Sigmoid colon (tissue), 7 donors: ENCODE results near the gene CAPN12. TPM values are rescaled to one million over a fixed set of nuclear protein-coding genes. Genes with fewer than 3 reads are reported as not detected.
"Not testable (repeated sequence)": the region's sequence is repeated elsewhere in the genome, so short reads cannot be mapped to it uniquely, and the experiment has no call there.

ENCODE experiments used
- DNase-seq: peaks from one replicate; pipeline ENCODE4 v3.0.0-alpha.2; 2019
- H3K27ac ChIP-seq, 4 donors: fragments of 200-600 bp; sonication (generic); one replicate each; pipeline ENCODE4 v1.5.1; 2016 to 2019; ENCODE audit warnings: mild to moderate bottlenecking in 1 of 4
- H3K27me3 ChIP-seq, 3 donors: fragments of 200-600 bp; sonication (generic); one replicate each; pipeline ENCODE4 v1.5.1; 2019; ENCODE audit warnings: mild to moderate bottlenecking in 1 of 3
- H3K36me3 ChIP-seq, 4 donors: fragments of 200-600 bp; sonication (generic); one replicate each; pipeline ENCODE4 v1.5.1; 2016 to 2019
- H3K4me1 ChIP-seq, 4 donors: fragments of 200-600 bp; sonication (generic); one replicate each; pipeline ENCODE4 v1.5.1; 2017 to 2019
- H3K4me3 ChIP-seq, 4 donors: fragments of 200-600 bp; sonication (generic); one replicate each; pipeline ENCODE4 v1.5.1; 2017 to 2019; ENCODE audit warnings: mild to moderate bottlenecking in 2 of 4, moderate library complexity in 1 of 4
- H3K9me3 ChIP-seq, 4 donors: fragments of 200-600 bp in 3 of 4; sonication (generic) in 3 of 4; one replicate each; pipeline versions ENCODE4 v1.5.1 to v1.6.1; 2013 to 2019
- CTCF ChIP-seq, 4 experiments: fragments of 450-650 bp in 3 of 4; fragments of 200-600 bp in 1 of 4; IDR thresholded peaks; one replicate each; pipeline ENCODE4 v1.5.1; 2016 to 2019; ENCODE audit warnings: antibody characterized with exemption in 4 of 4, mild to moderate bottlenecking in 3 of 4, moderate library complexity in 2 of 4
- EP300 ChIP-seq, 4 donors: sonication (generic); formaldehyde crosslinking; IDR thresholded peaks; one replicate each; pipeline ENCODE4 v1.6.1; 2017; ENCODE audit warnings: antibody characterized with exemption in 4 of 4
- POLR2A ChIP-seq, 2 donors: fragments of 450-650 bp; IDR thresholded peaks; one replicate each; pipeline ENCODE4 v1.6.1; 2016; ENCODE audit warnings: antibody characterized with exemption in 2 of 2, mild to moderate bottlenecking in 2 of 2, moderate library complexity in 2 of 2
- POLR2AphosphoS5 ChIP-seq, 4 donors: sonication (generic); formaldehyde crosslinking; IDR thresholded peaks; one replicate each; pipeline ENCODE4 v1.6.1; 2017; ENCODE audit warnings: antibody characterized with exemption in 4 of 4
- WGBS, 2 donors: extraction: QIAGEN DNeasy Blood & Tissue Kit; methylation state at CpG; one replicate each; pipeline ENCODE4 v1.1.7; 2013; 5-methylcytosine and 5-hydroxymethylcytosine counted together
- intact Hi-C: fragments of 100-400 bp; cut with DNase I; formaldehyde crosslinking; loops from one replicate; pipeline ENCODE4 v1.15.1; 2023
- polyA plus RNA-seq, 3 donors: library from polyadenylated mRNA; stranded (reverse); fragments of 200-250 nt; gene quantifications; one replicate each; pipeline ENCODE4 v1.2.3, GENCODE V29; 2013
- total RNA-seq, 4 donors: library from RNA; depleted of rRNA; stranded (reverse); fragments of >200 nt; gene quantifications; one replicate each; pipeline ENCODE4 v1.1.0, GENCODE V29; 2016
- donor health status: healthy with polysubstance abuse.
- donor health status: Bipolar disorder and iron deficiency.
- donor health status: healthy.

CAPN12 gene
- total and polyA plus RNA-seq, 7 donors: 0.33 to 14.3 (median 4.2) TPM; not detected in 1

- Histone ChIP-seq H3K27ac (no peak overlapping the region), H3K27me3 (peaks cover 0 to 4% (median 0%) of the 10 kb centered on the region in 3 donors)
- 70 to 77% methylated on average over 7 of the region's 7 CpGs for WGBS, 2 donors
Observed at GRCh38 chr19:38781058-38781457, 36.8 kb upstream of the CAPN12 start.

GRCh38 chr19:38780443-38780842 lies 36.2 kb upstream of the CAPN12 start:
- H3K27ac ChIP-seq: no peak overlapping the region
- intact Hi-C loops: no loop called here
- H3K4me3 ChIP-seq: no peak overlapping the region
- H3K4me1 ChIP-seq: no peaks in the 10 kb centered on the region
- peaks cover 0 to 4% (median 0%) of the 10 kb centered on the region in 3 donors for H3K27me3 ChIP-seq
- no peak for TF ChIP-seq CTCF (IDR thresholded peaks at IDR 0.05)
- no peak for TF ChIP-seq EP300 (IDR thresholded peaks at IDR 0.05)
- TF ChIP-seq POLR2AphosphoS5 (IDR thresholded peaks at IDR 0.05): no peak
- TF ChIP-seq POLR2A (IDR thresholded peaks at IDR 0.05): no peak
- WGBS, 2 donors: 87 to 91% methylated on average over 7 of the region's 7 CpGs
- no peaks in the 10 kb centered on the region for H3K36me3 ChIP-seq
- H3K9me3 ChIP-seq: no peaks in the 10 kb centered on the region
- DNase-seq: no peak

More at GRCh38 chr19:38781058-38781457, 36.8 kb upstream of the CAPN12 start:
- Histone ChIP-seq H3K36me3 (no peaks in the 10 kb centered on the region), H3K4me1 (no peaks in the 10 kb centered on the region), H3K9me3 (no peaks in the 10 kb centered on the region), H3K4me3 (no peak overlapping the region)
- TF ChIP-seq CTCF (IDR thresholded peaks at IDR 0.05) (no peak), POLR2AphosphoS5 (IDR thresholded peaks at IDR 0.05) (no peak), EP300 (IDR thresholded peaks at IDR 0.05) (no peak), POLR2A (IDR thresholded peaks at IDR 0.05) (no peak)
- intact Hi-C loops: no loop called here
- no peak for DNase-seq

- WGBS, 2 donors: 73 to 76% methylated on average over 7 of the region's 7 CpGs
- Histone ChIP-seq H3K4me3 (no peak overlapping the region), H3K36me3 (no peaks in the 10 kb centered on the region), H3K9me3 (no peaks in the 10 kb centered on the region), H3K27ac (no peak overlapping the region), H3K27me3 (peaks cover 0 to 4% (median 0%) of the 10 kb centered on the region in 3 donors), H3K4me1 (no peaks in the 10 kb centered on the region)
- intact Hi-C loops: no loop called here
- DNase-seq: no peak
- TF ChIP-seq EP300 (IDR thresholded peaks at IDR 0.05): no peak
- no peak for TF ChIP-seq POLR2A (IDR thresholded peaks at IDR 0.05)
Observed at GRCh38 chr19:38778733-38779132, 34.5 kb upstream of the CAPN12 start.

- Histone ChIP-seq H3K4me1 (peaks cover 0 to 8% (median 2%) of the 10 kb centered on the region in 4 donors), H3K4me3 (no peak overlapping the region), H3K9me3 (no peaks in the 10 kb centered on the region), H3K27ac (no peak overlapping the region), H3K36me3 (no peaks in the 10 kb centered on the region), H3K27me3 (no peaks in the 10 kb centered on the region)
- TF ChIP-seq EP300 (IDR thresholded peaks at IDR 0.05): no peak
- no peak for TF ChIP-seq POLR2A (IDR thresholded peaks at IDR 0.05)
- no peak for TF ChIP-seq CTCF (IDR thresholded peaks at IDR 0.05)
- TF ChIP-seq POLR2AphosphoS5 (IDR thresholded peaks at IDR 0.05): no peak
- WGBS, 2 donors: 83 to 85% methylated on average over 13 of the region's 13 CpGs
- intact Hi-C loops: no loop called here
- no peak for DNase-seq
Observed at GRCh38 chr19:38774181-38774950, 30.1 kb upstream of the CAPN12 start.

GRCh38 chr19:38773469-38774177 lies 29.3 kb upstream of the CAPN12 start, which contains the start of gene LGALS7:
Gene LGALS7, minus strand, starts transcription at chr19:38773517. Its CDS starts 25 bp downstream, at chr19:38773492.
- Histone ChIP-seq H3K27me3 (no peaks in the 10 kb centered on the region), H3K27ac (no peak within 1 kb of the TSS), H3K4me1 (peaks cover 0 to 8% (median 2%) of the 10 kb centered on the region in 4 donors), H3K9me3 (no peaks in the 10 kb centered on the region), H3K4me3 (no peak within 1 kb of the TSS), H3K36me3 (no peaks in the 10 kb centered on the region)
- DNase-seq: no peak
- 60 to 75% methylated on average over 11 of the region's 14 CpGs for WGBS, 2 donors
- TF ChIP-seq EP300 (IDR thresholded peaks at IDR 0.05) (no peak), POLR2A (IDR thresholded peaks at IDR 0.05) (no peak), CTCF (IDR thresholded peaks at IDR 0.05) (no peak), POLR2AphosphoS5 (IDR thresholded peaks at IDR 0.05) (no peak)
- intact Hi-C loops: no loop called here

GRCh38 chr19:38771569-38771968 lies 27.3 kb upstream of the CAPN12 start:
- H3K9me3 ChIP-seq, H3K4me1 ChIP-seq, DNase-seq, H3K4me3 ChIP-seq, H3K27ac ChIP-seq, H3K27me3 ChIP-seq, H3K36me3 ChIP-seq, intact Hi-C loops: not testable (repeated sequence)
- WGBS, 2 donors: 72 to 89% methylated on average over 5 to 9 of the region's 30 CpGs

- WGBS, 2 donors: 44 to 79% methylated on average over 1 of the region's 22 CpGs
- H3K4me1 ChIP-seq, H3K9me3 ChIP-seq, H3K27ac ChIP-seq, DNase-seq, H3K27me3 ChIP-seq, H3K36me3 ChIP-seq, intact Hi-C loops: not testable (repeated sequence)
- peak overlapping the region in 2 of 4 donors; percentile 30 to 32 for H3K4me3 ChIP-seq
Observed at GRCh38 chr19:38770949-38771275, 26.6 kb upstream of the CAPN12 start.
